Endothelial cell of umbilical vein (primary cell): ENCODE results near the gene SOX10. TPM values are rescaled to one million over a fixed set of nuclear protein-coding genes. Genes with fewer than 3 reads are reported as not detected.

Experiments used
- BruUV-seq: library from RNA; stranded (reverse); fragments of 400-500 nt; replicated peaks from 2 replicates; lab custom pipeline; 2021; lab: Mats Ljungman, UMichigan
- CTCF ChIA-PET: fragments of 300-600, 350-600 bp; sonication (Branson Sonifier 250); formaldehyde crosslinking; loops from one replicate; lab custom pipeline; 2021; ENCODE audit warnings: antibody characterized with exemption, inconsistent platforms; lab: Charles Lee
- POLR2A ChIA-PET: fragments of 300-600, 350-600 bp; sonication (Branson Sonifier 250); formaldehyde crosslinking; loops from one replicate; lab custom pipeline; 2021; ENCODE audit warnings: antibody characterized with exemption, inconsistent platforms; lab: Charles Lee
- DNase-seq: peaks from one replicate; pipeline ENCODE4 v3.0.0-alpha.2; 2011; ENCODE audit warnings: low read depth, low spot score
- FAIRE-seq: peaks from 2 replicates; lab custom pipeline; 2011; peaks lifted over from hg19 to GRCh38; lab: Jason Lieb, UNC
- H2AFZ ChIP-seq: 2 replicates; pipeline ENCODE4 v1.6.0; 2012; ENCODE audit warnings: low read depth, low read length, control low read depth, inconsistent platforms
- H3K27ac ChIP-seq: 2 replicates; pipeline ENCODE4 v1.5.1; 2011; ENCODE audit warnings: low read depth, mild to moderate bottlenecking, control low read depth, low read length, moderate library complexity; ENCODE audit not compliant: insufficient read depth
- H3K27me3 ChIP-seq, 2 experiments: 2 replicates each; pipeline versions ENCODE4 v1.6.0 to v1.6.1; 2011; ENCODE audit warnings: low read length in 2 of 2, mixed read lengths in 1 of 2; ENCODE audit not compliant: control insufficient read depth in 2 of 2, insufficient read depth in 2 of 2
- H3K36me3 ChIP-seq, 2 experiments: 2 replicates in 1 of 2; 3 replicates in 1 of 2; pipeline ENCODE4 v1.5.1; 2011; ENCODE audit warnings: low read length in 2 of 2, mild to moderate bottlenecking in 1 of 2, moderate library complexity in 1 of 2; ENCODE audit not compliant: control insufficient read depth in 2 of 2, insufficient read depth in 2 of 2; ENCODE audit errors: extremely low read depth in 1 of 2
- H3K4me1 ChIP-seq: 3 replicates; pipeline ENCODE4 v1.5.1; 2011; ENCODE audit warnings: mild to moderate bottlenecking, low read length; ENCODE audit not compliant: control insufficient read depth, insufficient read depth; ENCODE audit errors: extremely low read depth
- H3K4me2 ChIP-seq: 2 replicates; pipeline ENCODE4 v1.6.1; 2011; ENCODE audit warnings: low read length, control low read depth, mixed read lengths; ENCODE audit not compliant: insufficient read depth
- H3K4me3 ChIP-seq, 3 experiments: fragments of 200-600 bp in 1 of 3; sonication (generic), shearing (Covaris generic) in 1 of 3; replicated peaks in 1 of 3; 2 replicates each; pipeline ENCODE4 v1.5.1; 2011 to 2016; ENCODE audit warnings: control low read depth in 3 of 3, low read length in 3 of 3, mild to moderate bottlenecking in 2 of 3, inconsistent platforms in 1 of 3, low read depth in 1 of 3, moderate library complexity in 1 of 3; ENCODE audit not compliant: insufficient read depth in 1 of 3
- H3K79me2 ChIP-seq: 2 replicates; pipeline ENCODE4 v1.6.0; 2012; ENCODE audit warnings: low read length, inconsistent platforms; ENCODE audit not compliant: control insufficient read depth, insufficient read depth
- H3K9ac ChIP-seq: replicated peaks from 2 replicates; pipeline ENCODE3; 2011; ENCODE audit warnings: low read length, control low read depth; ENCODE audit not compliant: insufficient read depth; ENCODE audit errors: extremely low read depth
- H3K9me1 ChIP-seq: replicated peaks from 3 replicates; pipeline ENCODE4 v1.6.0; 2011; ENCODE audit warnings: mild to moderate bottlenecking, low read length; ENCODE audit not compliant: control insufficient read depth, insufficient read depth; ENCODE audit errors: extremely low read depth
- H3K9me3 ChIP-seq: replicated peaks from 2 replicates; pipeline ENCODE4 v1.5.1; 2012; ENCODE audit warnings: low read length, inconsistent platforms; ENCODE audit not compliant: control insufficient read depth, insufficient read depth
- H4K20me1 ChIP-seq: replicated peaks from 2 replicates; pipeline ENCODE3; 2011; ENCODE audit warnings: mild to moderate bottlenecking, low read length; ENCODE audit not compliant: control insufficient read depth, insufficient read depth; ENCODE audit errors: extremely low read depth
- CTCF ChIP-seq, 2 donors: IDR thresholded peaks; 1 replicate in 1 of 2; 2 replicates in 1 of 2; pipeline ENCODE4 v1.5.1; 2011; ENCODE audit warnings: low read length in 2 of 2, mild to moderate bottlenecking in 2 of 2, moderate library complexity in 2 of 2, control low read depth in 1 of 2, inconsistent platforms in 1 of 2, low read depth in 1 of 2; ENCODE audit not compliant: insufficient read depth in 1 of 2; ENCODE audit errors: extremely low read depth in 1 of 2
- EZH2 ChIP-seq: IDR thresholded peaks from 2 replicates; pipeline ENCODE4 v1.6.1; 2012; ENCODE audit warnings: borderline replicate concordance, low read depth, mild to moderate bottlenecking, moderate library complexity, low read length, inconsistent platforms; ENCODE audit not compliant: severe bottlenecking
- FOS ChIP-seq: IDR thresholded peaks from 2 replicates; pipeline ENCODE4 v1.6.1; 2011; ENCODE audit warnings: mild to moderate bottlenecking, low read length, moderate library complexity, borderline replicate concordance; ENCODE audit not compliant: insufficient read depth
- GATA2 ChIP-seq: IDR thresholded peaks from 2 replicates; pipeline ENCODE4 v1.7.0; 2011; ENCODE audit warnings: low read depth, mild to moderate bottlenecking, moderate library complexity, mixed read lengths, low read length; ENCODE audit not compliant: insufficient read length, insufficient read depth
- JUN ChIP-seq: IDR thresholded peaks from 2 replicates; pipeline ENCODE4 v1.6.1; 2011; ENCODE audit warnings: borderline replicate concordance, low read depth; ENCODE audit not compliant: insufficient read length, insufficient read depth
- MAX ChIP-seq: IDR thresholded peaks from 2 replicates; pipeline ENCODE4 v1.6.1; 2011; ENCODE audit not compliant: insufficient read depth, insufficient read length
- MYC ChIP-seq: IDR thresholded peaks from one replicate; pipeline ENCODE4 v1.6.1; 2011; ENCODE audit warnings: mild to moderate bottlenecking, low read depth, low read length
- POLR2A ChIP-seq: IDR thresholded peaks from 2 replicates; pipeline ENCODE4 v1.6.1; 2012; ENCODE audit warnings: low read depth, mild to moderate bottlenecking, control low read depth, low read length
- POLR2AphosphoS5 ChIP-seq: IDR thresholded peaks from 2 replicates; pipeline ENCODE4 v1.6.1; 2012; ENCODE audit warnings: low read depth, mild to moderate bottlenecking, control low read depth, low read length, moderate library complexity; ENCODE audit not compliant: insufficient read depth
- dilution Hi-C: fragments of 300-500 bp; cut with MboI; formaldehyde crosslinking; loops from one replicate; pipeline ENCODE4 v1.15.0; 2019; ENCODE audit warnings: low sequenced_read_pairs; ENCODE audit not compliant: extremely low pct_ligation_motif_present
- intact Hi-C: fragments of 100-400 bp; cut with micrococcal nuclease; formaldehyde crosslinking; loops from one replicate; pipeline ENCODE4 v1.10.0; 2022
- polyA plus RNA-seq, 4 experiments: library from polyadenylated mRNA; depleted of rRNA in 3 of 4; stranded (reverse) in 3 of 4; unstranded in 1 of 4; fragments of >200 nt; gene quantifications; 2 replicates each; pipeline versions ENCODE4 v1.2.1 to v1.2.3, GENCODE V29; 2011 to 2012; ENCODE audit warnings: missing spikeins in 1 of 4
- total RNA-seq: library from RNA; stranded (reverse); gene quantifications from 2 replicates; pipeline ENCODE4 v1.2.3, GENCODE V29; 2021

Gene SOX10
- total and polyA plus RNA-seq, 2 donors (not counting 3 experiments of a cell fraction or from before 2014, with no cell fraction given) = not detected

GRCh38 chr22:37973271-37974170 is 10.8 kb downstream of the SOX10 start:
- H3K27ac ChIP-seq = no peak overlapping the region
- H3K9me3 ChIP-seq = no peaks in the 10 kb centered on the region
- no peaks in the 10 kb centered on the region for H4K20me1 ChIP-seq
- H3K36me3 ChIP-seq = peaks cover 0 to 1% of the 10 kb centered on the region in 2 experiments
- DNase-seq = no peak
- POLR2A ChIA-PET = interaction anchor here (0.6 kb wide), 1 partner anchor 19 kb away, joined by 3 read pairs; no protein-coding TSS in a partner anchor
- CTCF ChIA-PET = interaction anchor here (1.7 kb wide), 1 partner anchor 8 kb away, joined by 6 read pairs; no protein-coding TSS in a partner anchor
- TF ChIP-seq POLR2AphosphoS5 (no peak), FOS (no peak), POLR2A (no peak), MAX (no peak), GATA2 (no peak), JUN (no peak), MYC (no peak), EZH2 (no peak), CTCF (IDR thresholded peaks at IDR 0.05; ENCODE audit: extremely low read depth in 1 of 2, insufficient read depth in 1 of 2, low read depth in 1 of 2, low read length in 2 of 2) (no peak)
- no peak overlapping the region for H2AFZ ChIP-seq
- BruUV-seq = no TSS peak
- H3K4me1 ChIP-seq = no peaks in the 10 kb centered on the region
- no peak overlapping the region for H3K4me3 ChIP-seq
- intact Hi-C loops (no loop called here), dilution Hi-C loops (no loop called here)
- H3K79me2 ChIP-seq = no peaks in the 10 kb centered on the region
- FAIRE-seq = no peak
- no peak overlapping the region for H3K4me2 ChIP-seq
- no peaks in the 10 kb centered on the region for H3K9me1 ChIP-seq
- no peak overlapping the region for H3K9ac ChIP-seq
- no peaks in the 10 kb centered on the region for H3K27me3 ChIP-seq
